K562 (cell line): ENCODE measurements around the gene FBLIM1. TPM values are rescaled to one million over a fixed set of nuclear protein-coding genes. Genes with fewer than 3 reads are reported as not detected.

Experiments
- BMI1 ChIP-seq: fragments of 150-350 bp; IDR thresholded peaks from 2 replicates; pipeline ENCODE4 v1.6.1; 2014; ENCODE audit warnings: low read length
- CSDE1 ChIP-seq, 2 experiments: fragments of 450-650 bp; IDR thresholded peaks; 2 replicates each; pipeline ENCODE4 v1.6.1; 2016; ENCODE audit warnings: mild to moderate bottlenecking in 1 of 2
- DMBX1 ChIP-seq: fragments of 250-450 bp; sonication (Bioruptor Pico); IDR thresholded peaks from 2 replicates; pipeline ENCODE4 v1.8.0; 2022; ENCODE audit warnings: inconsistent platforms, mild to moderate bottlenecking, moderate library complexity, borderline replicate concordance
- EP300 ChIP-seq: IDR thresholded peaks from 2 replicates; pipeline ENCODE4 v1.6.1; 2012; ENCODE audit warnings: low read length, improper control_type of control experiment
- ETV1 ChIP-seq: fragments of 450-650 bp; conservative IDR thresholded peaks from 2 replicates; pipeline ENCODE4 v1.6.1; 2016; ENCODE audit warnings: missing genetic modification characterization, control low read depth, low read depth, missing compliant biosample characterization
- EWSR1 ChIP-seq: fragments of 450-650 bp; IDR thresholded peaks from 2 replicates; pipeline ENCODE4 v1.6.1; 2018; ENCODE audit warnings: borderline replicate concordance, mild to moderate bottlenecking, low read depth, moderate library complexity; ENCODE audit not compliant: partially characterized antibody
- FOXK2 ChIP-seq, 2 experiments: fragments of 450-650 bp; IDR thresholded peaks in 1 of 2; conservative IDR thresholded peaks in 1 of 2; 2 replicates each; pipeline ENCODE4 v1.6.1; 2016; ENCODE audit warnings: low read depth in 2 of 2, mild to moderate bottlenecking in 1 of 2
- KAT8 ChIP-seq: fragments of 450-650 bp; IDR thresholded peaks from 2 replicates; pipeline ENCODE4 v1.6.1; 2016; ENCODE audit warnings: low read depth, mild to moderate bottlenecking
- NCOA6 ChIP-seq: fragments of 450-650 bp; IDR thresholded peaks from 2 replicates; pipeline ENCODE4 v1.6.1; 2017; ENCODE audit warnings: mild to moderate bottlenecking
- SRF ChIP-seq, 2 experiments: fragments of 250-450, 450-650 bp in 1 of 2; sonication (Bioruptor Pico) in 1 of 2; sonication (generic) in 1 of 2; formaldehyde crosslinking; IDR thresholded peaks; 2 replicates each; pipeline versions ENCODE4 v1.5.0 to v1.5.1; 2020 to 2022; ENCODE audit warnings: mild to moderate bottlenecking in 1 of 2, missing genetic modification reagents in 1 of 2
- ZBTB8A ChIP-seq: fragments of 450-650 bp; IDR thresholded peaks from 2 replicates; pipeline ENCODE4 v1.6.1; 2018; ENCODE audit warnings: mild to moderate bottlenecking, moderate library complexity; ENCODE audit not compliant: partially characterized antibody
- ZFPM2 ChIP-seq: fragments of 250-450 bp; sonication (Bioruptor Pico); IDR thresholded peaks from 2 replicates; pipeline ENCODE4 v1.5.1; 2022; ENCODE audit warnings: mild to moderate bottlenecking
- ZNF121 ChIP-seq: sonication (generic); formaldehyde crosslinking; conservative IDR thresholded peaks from 2 replicates; pipeline ENCODE4 v1.8.0; 2022; ENCODE audit warnings: missing genetic modification reagents
- ZNF24 ChIP-seq: fragments of 450-650 bp; IDR thresholded peaks from 2 replicates; pipeline ENCODE4 v1.6.1; 2016
- ZNF3 ChIP-seq: fragments of 250-450 bp; sonication (Bioruptor Pico); IDR thresholded peaks from 2 replicates; pipeline ENCODE4 v1.5.0; 2021; ENCODE audit warnings: mild to moderate bottlenecking, moderate library complexity
- polyA plus RNA-seq, 8 experiments: library from polyadenylated mRNA; depleted of rRNA in 4 of 8; stranded (reverse) in 5 of 8; unstranded in 3 of 8; fragments of >200 nt; fragmentation: Nextera tagmentation in 2 of 8; fragmentation: Illumina TruSeq in 1 of 8; extraction: Ambion mirVana in 2 of 8; extraction: Trizol in 1 of 8; gene quantifications; 2 replicates each; pipeline versions ENCODE4 v1.2.1 to v1.2.3, GENCODE V29; 2011 to 2014; ENCODE audit warnings: inconsistent platforms in 1 of 8, missing spikeins in 1 of 8
- total RNA-seq, 7 experiments: library from RNA; depleted of rRNA in 6 of 7; stranded (reverse); fragments of >200 nt in 6 of 7; fragmentation: Illumina TruSeq in 2 of 7; extraction: Trizol in 2 of 7; gene quantifications; 2 replicates each; pipeline versions ENCODE4 v1.2.1 to v1.2.3, GENCODE V29; 2011 to 2021; ENCODE audit warnings: low replicate concordance in 1 of 7
- TF ChIP-seq, protein P1 (sequence below): fragments of 250-450 bp; sonication (Bioruptor Pico); IDR thresholded peaks from 2 replicates; pipeline ENCODE4 v1.5.1; 2021; ENCODE audit warnings: mild to moderate bottlenecking
- TF ChIP-seq, protein P2 (sequence below): fragments of 450-650 bp; formaldehyde crosslinking; IDR thresholded peaks from 2 replicates; pipeline ENCODE4 v1.4.0; 2020; ENCODE audit warnings: mild to moderate bottlenecking, moderate library complexity
- TF ChIP-seq, protein P3 (sequence below): sonication (generic); formaldehyde crosslinking; IDR thresholded peaks from 2 replicates; pipeline ENCODE4 v1.8.1; 2023; ENCODE audit warnings: mild to moderate bottlenecking, missing genetic modification reagents
- TF ChIP-seq, protein P4 (sequence below): sonication (generic); formaldehyde crosslinking; IDR thresholded peaks from 2 replicates; pipeline ENCODE4 v1.8.0; 2022; ENCODE audit warnings: mild to moderate bottlenecking, low read depth, missing genetic modification reagents
- TF ChIP-seq, protein P5 (sequence below): sonication (generic); formaldehyde crosslinking; IDR thresholded peaks from 2 replicates; pipeline ENCODE4 v1.8.0; 2022; ENCODE audit warnings: mild to moderate bottlenecking, missing genetic modification reagents

Gene FBLIM1
- total and polyA plus RNA-seq, 9 of the 15 experiments (the other 6 are each of a cell fraction or from before 2014, with no cell fraction given), result 0.14 to 0.24 TPM; not detected in 7

DNA sequence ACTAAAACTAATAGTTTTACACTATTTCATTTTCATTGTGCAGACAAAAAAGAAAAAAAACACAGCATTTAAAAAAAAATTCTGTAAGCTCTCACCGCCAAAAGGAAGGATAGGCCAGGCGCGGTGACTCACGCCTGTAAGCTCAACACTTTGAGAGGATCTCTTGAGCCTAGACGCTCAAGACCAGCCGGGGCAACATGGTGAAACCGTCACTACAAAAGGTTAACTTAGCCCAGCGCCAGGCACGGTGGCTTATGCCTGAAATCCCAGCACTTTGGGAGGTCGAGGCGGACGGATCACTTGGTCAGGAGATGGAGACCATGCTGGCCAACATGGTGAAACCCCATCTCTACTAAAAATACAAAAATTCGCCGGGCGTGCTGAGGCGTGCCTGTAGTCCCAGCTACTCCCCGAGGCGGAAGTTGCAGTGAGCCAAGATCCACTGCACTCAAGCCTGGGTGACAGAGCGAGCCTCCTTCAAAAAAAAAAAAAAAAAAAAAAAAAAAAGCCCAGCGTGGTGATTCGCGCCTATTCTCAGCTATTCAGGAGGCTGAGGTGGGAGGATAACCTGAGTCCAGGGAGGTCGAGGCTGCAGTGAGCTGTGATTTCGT lies 74.6 kb downstream of the FBLIM1 start (continued):
- TF ChIP-seq FOXK2 (conservative IDR thresholded peaks at IDR 0.05 in 1 of 2, IDR thresholded peaks at IDR 0.05 in 1 of 2; ENCODE audit: low read depth in 2 of 2), result no peak
- TF ChIP-seq NCOA6, result no peak
- no peak for TF ChIP-seq KAT8
- TF ChIP-seq, protein P1, sequence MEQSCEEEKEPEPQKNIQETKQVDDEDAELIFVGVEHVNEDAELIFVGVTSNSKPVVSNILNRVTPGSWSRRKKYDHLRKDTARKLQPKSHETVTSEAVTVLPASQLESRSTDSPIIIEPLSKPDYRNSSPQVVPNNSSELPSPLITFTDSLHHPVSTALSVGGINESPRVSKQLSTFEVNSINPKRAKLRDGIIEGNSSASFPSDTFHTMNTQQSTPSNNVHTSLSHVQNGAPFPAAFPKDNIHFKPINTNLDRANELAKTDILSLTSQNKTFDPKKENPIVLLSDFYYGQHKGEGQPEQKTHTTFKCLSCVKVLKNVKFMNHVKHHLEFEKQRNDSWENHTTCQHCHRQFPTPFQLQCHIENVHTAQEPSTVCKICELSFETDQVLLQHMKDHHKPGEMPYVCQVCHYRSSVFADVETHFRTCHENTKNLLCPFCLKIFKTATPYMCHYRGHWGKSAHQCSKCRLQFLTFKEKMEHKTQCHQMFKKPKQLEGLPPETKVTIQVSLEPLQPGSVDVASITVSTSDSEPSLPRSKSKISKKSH, result no peak
- TF ChIP-seq, protein P2, sequence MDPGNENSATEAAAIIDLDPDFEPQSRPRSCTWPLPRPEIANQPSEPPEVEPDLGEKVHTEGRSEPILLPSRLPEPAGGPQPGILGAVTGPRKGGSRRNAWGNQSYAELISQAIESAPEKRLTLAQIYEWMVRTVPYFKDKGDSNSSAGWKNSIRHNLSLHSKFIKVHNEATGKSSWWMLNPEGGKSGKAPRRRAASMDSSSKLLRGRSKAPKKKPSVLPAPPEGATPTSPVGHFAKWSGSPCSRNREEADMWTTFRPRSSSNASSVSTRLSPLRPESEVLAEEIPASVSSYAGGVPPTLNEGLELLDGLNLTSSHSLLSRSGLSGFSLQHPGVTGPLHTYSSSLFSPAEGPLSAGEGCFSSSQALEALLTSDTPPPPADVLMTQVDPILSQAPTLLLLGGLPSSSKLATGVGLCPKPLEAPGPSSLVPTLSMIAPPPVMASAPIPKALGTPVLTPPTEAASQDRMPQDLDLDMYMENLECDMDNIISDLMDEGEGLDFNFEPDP (CRISPR knock-in tag), result no peak
- TF ChIP-seq, protein P3, sequence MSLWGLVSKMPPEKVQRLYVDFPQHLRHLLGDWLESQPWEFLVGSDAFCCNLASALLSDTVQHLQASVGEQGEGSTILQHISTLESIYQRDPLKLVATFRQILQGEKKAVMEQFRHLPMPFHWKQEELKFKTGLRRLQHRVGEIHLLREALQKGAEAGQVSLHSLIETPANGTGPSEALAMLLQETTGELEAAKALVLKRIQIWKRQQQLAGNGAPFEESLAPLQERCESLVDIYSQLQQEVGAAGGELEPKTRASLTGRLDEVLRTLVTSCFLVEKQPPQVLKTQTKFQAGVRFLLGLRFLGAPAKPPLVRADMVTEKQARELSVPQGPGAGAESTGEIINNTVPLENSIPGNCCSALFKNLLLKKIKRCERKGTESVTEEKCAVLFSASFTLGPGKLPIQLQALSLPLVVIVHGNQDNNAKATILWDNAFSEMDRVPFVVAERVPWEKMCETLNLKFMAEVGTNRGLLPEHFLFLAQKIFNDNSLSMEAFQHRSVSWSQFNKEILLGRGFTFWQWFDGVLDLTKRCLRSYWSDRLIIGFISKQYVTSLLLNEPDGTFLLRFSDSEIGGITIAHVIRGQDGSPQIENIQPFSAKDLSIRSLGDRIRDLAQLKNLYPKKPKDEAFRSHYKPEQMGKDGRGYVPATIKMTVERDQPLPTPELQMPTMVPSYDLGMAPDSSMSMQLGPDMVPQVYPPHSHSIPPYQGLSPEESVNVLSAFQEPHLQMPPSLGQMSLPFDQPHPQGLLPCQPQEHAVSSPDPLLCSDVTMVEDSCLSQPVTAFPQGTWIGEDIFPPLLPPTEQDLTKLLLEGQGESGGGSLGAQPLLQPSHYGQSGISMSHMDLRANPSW, result no peak
- no peak for TF ChIP-seq ZBTB8A
- no peak for TF ChIP-seq ZNF121
- no peak for TF ChIP-seq ZNF3 (CRISPR knock-in tag)
- no peak for TF ChIP-seq CSDE1 (IDR thresholded peaks at IDR 0.05)
- no peak for TF ChIP-seq BMI1
- no peak for TF ChIP-seq DMBX1 (CRISPR knock-in tag)
- TF ChIP-seq EWSR1, result no peak
- no peak for TF ChIP-seq ZFPM2 (CRISPR knock-in tag)
- TF ChIP-seq ZNF24, result no peak
- TF ChIP-seq, protein P4, sequence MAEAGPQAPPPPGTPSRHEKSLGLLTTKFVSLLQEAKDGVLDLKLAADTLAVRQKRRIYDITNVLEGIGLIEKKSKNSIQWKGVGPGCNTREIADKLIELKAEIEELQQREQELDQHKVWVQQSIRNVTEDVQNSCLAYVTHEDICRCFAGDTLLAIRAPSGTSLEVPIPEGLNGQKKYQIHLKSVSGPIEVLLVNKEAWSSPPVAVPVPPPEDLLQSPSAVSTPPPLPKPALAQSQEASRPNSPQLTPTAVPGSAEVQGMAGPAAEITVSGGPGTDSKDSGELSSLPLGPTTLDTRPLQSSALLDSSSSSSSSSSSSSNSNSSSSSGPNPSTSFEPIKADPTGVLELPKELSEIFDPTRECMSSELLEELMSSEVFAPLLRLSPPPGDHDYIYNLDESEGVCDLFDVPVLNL (CRISPR knock-in tag), result no peak
- TF ChIP-seq SRF (CRISPR knock-in tag; IDR thresholded peaks at IDR 0.05), result no peak; a peak in 2 of 4 replicates
- TF ChIP-seq, protein P5, sequence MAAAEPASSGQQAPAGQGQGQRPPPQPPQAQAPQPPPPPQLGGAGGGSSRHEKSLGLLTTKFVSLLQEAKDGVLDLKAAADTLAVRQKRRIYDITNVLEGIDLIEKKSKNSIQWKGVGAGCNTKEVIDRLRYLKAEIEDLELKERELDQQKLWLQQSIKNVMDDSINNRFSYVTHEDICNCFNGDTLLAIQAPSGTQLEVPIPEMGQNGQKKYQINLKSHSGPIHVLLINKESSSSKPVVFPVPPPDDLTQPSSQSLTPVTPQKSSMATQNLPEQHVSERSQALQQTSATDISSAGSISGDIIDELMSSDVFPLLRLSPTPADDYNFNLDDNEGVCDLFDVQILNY (CRISPR knock-in tag), result no peak
- TF ChIP-seq ETV1, result peak; percentile 74
- TF ChIP-seq EP300, result no peak
